ENCODE data around the gene ABCF3. TPM values are rescaled to one million over a fixed set of nuclear protein-coding genes. Genes with fewer than 3 reads are reported as not detected.
A peak's percentile ranks its signal among the peaks of the same experiment; 100 is the strongest.

Gene ABCF3
- total and polyA plus RNA-seq, 2 of the 13 experiments (the other 11 are each of a cell fraction or from before 2014, with no cell fraction given) = 38.8 to 46.5 TPM

GRCh38 chr3:184227481-184227935 is 41.5 kb downstream of the ABCF3 start (continued):
- TF ChIP-seq CEBPZ (IDR thresholded peaks at IDR 0.05; ENCODE audit: low read length) (no peak), SMYD3 (CRISPR knock-in tag; IDR thresholded peaks at IDR 0.05) (no peak), RXRA (CRISPR knock-in tag; IDR thresholded peaks at IDR 0.05) (no peak), NONO (IDR thresholded peaks at IDR 0.05) (no peak), NONO (CRISPR knock-in tag; conservative IDR thresholded peaks at IDR 0.05) (no peak), AGO1 (IDR thresholded peaks at IDR 0.05; ENCODE audit: low read depth, low read length, poor library complexity, severe bottlenecking) (no peak), NFIC (IDR thresholded peaks at IDR 0.05; ENCODE audit: low read length) (no peak), ELF1 (CRISPR knock-in tag; IDR thresholded peaks at IDR 0.05) (no peak), NCOA1 (CRISPR knock-in tag; IDR thresholded peaks at IDR 0.05) (no peak), ZNF343 (CRISPR knock-in tag; IDR thresholded peaks at IDR 0.05) (no peak), FOXM1 (CRISPR knock-in tag; IDR thresholded peaks at IDR 0.05) (no peak), ZSCAN25 (CRISPR knock-in tag; IDR thresholded peaks at IDR 0.05) (no peak), KDM5B (CRISPR knock-in tag; IDR thresholded peaks at IDR 0.05; ENCODE audit: borderline replicate concordance) (no peak), WIZ (CRISPR knock-in tag; IDR thresholded peaks at IDR 0.05) (no peak), FOSL2 (CRISPR knock-in tag; IDR thresholded peaks at IDR 0.05) (peak; percentile 8; the same call in 1 of the 2 replicates), ZNF713 (CRISPR knock-in tag; IDR thresholded peaks at IDR 0.05) (no peak), ZNF317 (CRISPR knock-in tag; IDR thresholded peaks at IDR 0.05) (no peak)
- TF ChIP-seq, protein P1, sequence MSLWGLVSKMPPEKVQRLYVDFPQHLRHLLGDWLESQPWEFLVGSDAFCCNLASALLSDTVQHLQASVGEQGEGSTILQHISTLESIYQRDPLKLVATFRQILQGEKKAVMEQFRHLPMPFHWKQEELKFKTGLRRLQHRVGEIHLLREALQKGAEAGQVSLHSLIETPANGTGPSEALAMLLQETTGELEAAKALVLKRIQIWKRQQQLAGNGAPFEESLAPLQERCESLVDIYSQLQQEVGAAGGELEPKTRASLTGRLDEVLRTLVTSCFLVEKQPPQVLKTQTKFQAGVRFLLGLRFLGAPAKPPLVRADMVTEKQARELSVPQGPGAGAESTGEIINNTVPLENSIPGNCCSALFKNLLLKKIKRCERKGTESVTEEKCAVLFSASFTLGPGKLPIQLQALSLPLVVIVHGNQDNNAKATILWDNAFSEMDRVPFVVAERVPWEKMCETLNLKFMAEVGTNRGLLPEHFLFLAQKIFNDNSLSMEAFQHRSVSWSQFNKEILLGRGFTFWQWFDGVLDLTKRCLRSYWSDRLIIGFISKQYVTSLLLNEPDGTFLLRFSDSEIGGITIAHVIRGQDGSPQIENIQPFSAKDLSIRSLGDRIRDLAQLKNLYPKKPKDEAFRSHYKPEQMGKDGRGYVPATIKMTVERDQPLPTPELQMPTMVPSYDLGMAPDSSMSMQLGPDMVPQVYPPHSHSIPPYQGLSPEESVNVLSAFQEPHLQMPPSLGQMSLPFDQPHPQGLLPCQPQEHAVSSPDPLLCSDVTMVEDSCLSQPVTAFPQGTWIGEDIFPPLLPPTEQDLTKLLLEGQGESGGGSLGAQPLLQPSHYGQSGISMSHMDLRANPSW (CRISPR knock-in tag; IDR thresholded peaks at IDR 0.05; ENCODE audit: borderline replicate concordance) = no peak
- TF ChIP-seq, protein P2, sequence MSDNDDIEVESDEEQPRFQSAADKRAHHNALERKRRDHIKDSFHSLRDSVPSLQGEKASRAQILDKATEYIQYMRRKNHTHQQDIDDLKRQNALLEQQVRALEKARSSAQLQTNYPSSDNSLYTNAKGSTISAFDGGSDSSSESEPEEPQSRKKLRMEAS (IDR thresholded peaks at IDR 0.05) = no peak
- TF ChIP-seq, protein P3, sequence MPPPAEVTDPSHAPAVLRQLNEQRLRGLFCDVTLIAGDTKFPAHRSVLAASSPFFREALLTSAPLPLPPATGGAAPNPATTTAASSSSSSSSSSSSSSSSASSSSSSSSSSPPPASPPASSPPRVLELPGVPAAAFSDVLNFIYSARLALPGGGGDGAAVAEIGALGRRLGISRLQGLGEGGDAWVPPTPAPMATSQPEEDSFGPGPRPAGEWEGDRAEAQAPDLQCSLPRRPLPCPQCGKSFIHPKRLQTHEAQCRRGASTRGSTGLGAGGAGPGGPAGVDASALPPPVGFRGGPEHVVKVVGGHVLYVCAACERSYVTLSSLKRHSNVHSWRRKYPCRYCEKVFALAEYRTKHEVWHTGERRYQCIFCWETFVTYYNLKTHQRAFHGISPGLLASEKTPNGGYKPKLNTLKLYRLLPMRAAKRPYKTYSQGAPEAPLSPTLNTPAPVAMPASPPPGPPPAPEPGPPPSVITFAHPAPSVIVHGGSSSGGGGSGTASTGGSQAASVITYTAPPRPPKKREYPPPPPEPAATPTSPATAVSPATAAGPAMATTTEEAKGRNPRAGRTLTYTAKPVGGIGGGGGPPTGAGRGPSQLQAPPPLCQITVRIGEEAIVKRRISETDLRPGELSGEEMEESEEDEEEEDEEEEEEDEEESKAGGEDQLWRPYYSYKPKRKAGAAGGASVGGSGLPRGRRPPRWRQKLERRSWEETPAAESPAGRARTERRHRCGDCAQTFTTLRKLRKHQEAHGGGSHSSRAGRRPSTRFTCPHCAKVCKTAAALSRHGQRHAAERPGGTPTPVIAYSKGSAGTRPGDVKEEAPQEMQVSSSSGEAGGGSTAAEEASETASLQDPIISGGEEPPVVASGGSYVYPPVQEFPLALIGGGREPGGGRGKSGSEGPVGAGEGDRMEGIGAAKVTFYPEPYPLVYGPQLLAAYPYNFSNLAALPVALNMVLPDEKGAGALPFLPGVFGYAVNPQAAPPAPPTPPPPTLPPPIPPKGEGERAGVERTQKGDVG (CRISPR knock-in tag; IDR thresholded peaks at IDR 0.05; ENCODE audit: borderline replicate concordance) = no peak
- TF ChIP-seq, protein P4, sequence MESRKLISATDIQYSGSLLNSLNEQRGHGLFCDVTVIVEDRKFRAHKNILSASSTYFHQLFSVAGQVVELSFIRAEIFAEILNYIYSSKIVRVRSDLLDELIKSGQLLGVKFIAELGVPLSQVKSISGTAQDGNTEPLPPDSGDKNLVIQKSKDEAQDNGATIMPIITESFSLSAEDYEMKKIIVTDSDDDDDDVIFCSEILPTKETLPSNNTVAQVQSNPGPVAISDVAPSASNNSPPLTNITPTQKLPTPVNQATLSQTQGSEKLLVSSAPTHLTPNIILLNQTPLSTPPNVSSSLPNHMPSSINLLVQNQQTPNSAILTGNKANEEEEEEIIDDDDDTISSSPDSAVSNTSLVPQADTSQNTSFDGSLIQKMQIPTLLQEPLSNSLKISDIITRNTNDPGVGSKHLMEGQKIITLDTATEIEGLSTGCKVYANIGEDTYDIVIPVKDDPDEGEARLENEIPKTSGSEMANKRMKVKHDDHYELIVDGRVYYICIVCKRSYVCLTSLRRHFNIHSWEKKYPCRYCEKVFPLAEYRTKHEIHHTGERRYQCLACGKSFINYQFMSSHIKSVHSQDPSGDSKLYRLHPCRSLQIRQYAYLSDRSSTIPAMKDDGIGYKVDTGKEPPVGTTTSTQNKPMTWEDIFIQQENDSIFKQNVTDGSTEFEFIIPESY (CRISPR knock-in tag; IDR thresholded peaks at IDR 0.05) = no peak

Data from HepG2 (cell line).